ENCODE measurements around the gene MBNL2. TPM values are rescaled to one million over a fixed set of nuclear protein-coding genes. Genes with fewer than 3 reads are reported as not detected.

Gene MBNL2
- total and polyA plus RNA-seq, 2 of the 13 experiments (the other 11 are each of a cell fraction or from before 2014, with no cell fraction given) = 30.8 to 59.0 TPM

- BruUV-seq (replicated peaks) = no TSS peak
- Histone ChIP-seq H2AFZ (ENCODE audit: low read length) (no peak overlapping the region), H3K4me1 (ENCODE audit: insufficient read depth, low read length) (peaks cover 18% of the 10 kb centered on the region), H4K20me1 (ENCODE audit: insufficient read depth, low read length) (peaks cover 6% of the 10 kb centered on the region), H3K4me2 (ENCODE audit: low read depth, low read length) (no peak overlapping the region), H3K9ac (ENCODE audit: insufficient read depth, low read depth, low read length) (no peak overlapping the region), H3K36me3 (replicated peaks in 1 of 2; ENCODE audit: control insufficient read depth in 1 of 2, insufficient read depth in 2 of 2, low read length in 2 of 2) (peaks cover 27 to 77% of the 10 kb centered on the region in 2 experiments), H3K9me3 (ENCODE audit: low read length) (no peaks in the 10 kb centered on the region), H3K79me2 (ENCODE audit: insufficient read depth, low read length) (peaks cover 2% of the 10 kb centered on the region), H3K4me3 (replicated peaks in 1 of 3; ENCODE audit: insufficient read depth in 1 of 3, low read depth in 2 of 3, low read length in 3 of 3) (no peak overlapping the region), H3K27me3 (ENCODE audit: control insufficient read depth in 1 of 2, insufficient read depth in 2 of 2, low read length in 2 of 2) (no peaks in the 10 kb centered on the region), H3K27ac (ENCODE audit: extremely low read length, insufficient read depth, low read length) (no peak overlapping the region)
- FAIRE-seq (no peak), DNase-seq (ENCODE audit: low spot score) (no peak), ATAC-seq (no peak)
- 97% methylated on average over 2 of the region's 2 CpGs for WGBS (ENCODE audit: low lambda C conversion rate)
- ChIA-PET CTCF (ENCODE audit: low intra/inter-chr PET ratio, low total read pairs) (interaction anchor here (3.2 kb wide), 1 partner anchor 236 kb away, joined by 21 read pairs; no protein-coding TSS in a partner anchor), POLR2A (interaction anchor here (0.8 kb wide), 1 partner anchor 69 kb away, joined by 3 read pairs; no protein-coding TSS in a partner anchor)
- TF ChIP-seq ZBTB40 (IDR thresholded peaks at IDR 0.05) (peak; percentile 54; the same call in 1 of the 2 replicates), ZBTB40 (CRISPR knock-in tag; IDR thresholded peaks at IDR 0.05) (no peak), E2F1 (CRISPR knock-in tag; IDR thresholded peaks at IDR 0.05) (no peak)
- intact Hi-C loops (cut with micrococcal nuclease; ENCODE audit: unreplicated experiment) (no loop called here), in situ Hi-C loops (cut with HindIII; ENCODE audit: extremely low pct_ligation_motif_present, low pct_unique_long_range_greater_than_20kb) (loop anchor here (5.0 to 10.0 kb wide), 2 partner anchors 121 to 234 kb away; partner anchors contain the start of gene MBNL2)
Observed at GRCh38 chr13:97346097-97346496, 124.0 kb downstream of the MBNL2 start.
